HUES64 (cell line): Measurements from ENCODE around the gene MFAP4.

Experiments used
- H3K27ac ChIP-seq: 2 replicates; pipeline ENCODE4 v1.7.0; 2013; ENCODE audit warnings: low read depth, low read length, inconsistent platforms
- H3K27me3 ChIP-seq: 2 replicates; pipeline ENCODE4 v1.6.1; 2013; ENCODE audit warnings: mild to moderate bottlenecking, low read length; ENCODE audit not compliant: insufficient read depth
- H3K36me3 ChIP-seq: 2 replicates; pipeline ENCODE4 v1.6.1; 2013; ENCODE audit warnings: mild to moderate bottlenecking, low read length; ENCODE audit not compliant: insufficient read depth
- H3K4me1 ChIP-seq: 2 replicates; pipeline ENCODE4 v1.6.1; 2013; ENCODE audit warnings: mild to moderate bottlenecking, low read length, moderate library complexity; ENCODE audit not compliant: insufficient read depth
- H3K4me3 ChIP-seq: 2 replicates; pipeline ENCODE4 v1.5.1; 2013; ENCODE audit warnings: mild to moderate bottlenecking, low read length, moderate library complexity
- H3K9ac ChIP-seq: 2 replicates; pipeline ENCODE4 v1.6.1; 2013; ENCODE audit warnings: mild to moderate bottlenecking, low read depth, low read length
- H3K9me3 ChIP-seq: 2 replicates; pipeline ENCODE4 v1.6.1; 2013; ENCODE audit warnings: low read depth, low read length; ENCODE audit not compliant: insufficient read depth
- WGBS: fragments of 150-250, 120-280 bp; methylation state at CpG from one replicate; pipeline ENCODE4 v1.1.7; 2013; ENCODE audit warnings: missing lambda C conversion rate; 5-methylcytosine and 5-hydroxymethylcytosine counted together

The MFAP4 gene

GRCh38 chr17:19345067-19345460, 41.9 kb downstream of the MFAP4 start:
- Histone ChIP-seq H3K4me3 (no peak overlapping the region), H3K9ac (no peak overlapping the region), H3K36me3 (peaks cover 8% of the 10 kb centered on the region; the same call in 1 of the 2 replicates), H3K27ac (no peak overlapping the region), H3K9me3 (no peaks in the 10 kb centered on the region), H3K4me1 (peaks cover 4% of the 10 kb centered on the region; the same call in 1 of the 2 replicates), H3K27me3 (no peaks in the 10 kb centered on the region)
- WGBS, result 93% methylated on average over 7 of the region's 7 CpGs

GRCh38 chr17:19344311-19345066, 42.5 kb downstream of the MFAP4 start:
- peaks cover 7% of the 10 kb centered on the region for H3K4me1 ChIP-seq
- no peak overlapping the region for H3K9ac ChIP-seq
- peaks cover 8% of the 10 kb centered on the region; the same call in 1 of the 2 replicates for H3K36me3 ChIP-seq
- WGBS, result 96% methylated on average over 40 of the region's 40 CpGs
- no peak overlapping the region for H3K4me3 ChIP-seq
- H3K9me3 ChIP-seq, result no peaks in the 10 kb centered on the region
- no peak overlapping the region for H3K27ac ChIP-seq
- no peaks in the 10 kb centered on the region for H3K27me3 ChIP-seq

- no peaks in the 10 kb centered on the region for H3K9me3 ChIP-seq
- H3K4me3 ChIP-seq, result no peak overlapping the region
- H3K4me1 ChIP-seq, result peaks cover 14% of the 10 kb centered on the region
- no peak overlapping the region for H3K9ac ChIP-seq
- H3K27me3 ChIP-seq, result no peaks in the 10 kb centered on the region
- 91% methylated on average over 13 of the region's 13 CpGs for WGBS
- no peak overlapping the region for H3K27ac ChIP-seq
- peaks cover 8% of the 10 kb centered on the region; the same call in 1 of the 2 replicates for H3K36me3 ChIP-seq
Measured at GRCh38 chr17:19343671-19344151, 43.3 kb downstream of the MFAP4 start.

GRCh38 chr17:19343256-19343630, 43.7 kb downstream of the MFAP4 start:
- 95% methylated on average over 7 of the region's 7 CpGs for WGBS
- Histone ChIP-seq H3K9ac (no peak overlapping the region), H3K4me1 (peaks cover 19% of the 10 kb centered on the region), H3K27me3 (no peaks in the 10 kb centered on the region), H3K4me3 (no peak overlapping the region), H3K9me3 (no peaks in the 10 kb centered on the region), H3K27ac (no peak overlapping the region), H3K36me3 (peaks cover 8% of the 10 kb centered on the region; the same call in 1 of the 2 replicates)

GRCh38 chr17:19342611-19343255, 44.3 kb downstream of the MFAP4 start:
- no peak overlapping the region for H3K9ac ChIP-seq
- H3K27ac ChIP-seq, result no peak overlapping the region
- peaks cover 20% of the 10 kb centered on the region for H3K4me1 ChIP-seq
- no peaks in the 10 kb centered on the region for H3K9me3 ChIP-seq
- H3K4me3 ChIP-seq, result no peak overlapping the region
- no peaks in the 10 kb centered on the region for H3K27me3 ChIP-seq
- WGBS, result 93% methylated on average over 7 of the region's 7 CpGs
- H3K36me3 ChIP-seq, result peaks cover 8% of the 10 kb centered on the region; the same call in 1 of the 2 replicates

- Histone ChIP-seq H3K9ac (no peak overlapping the region), H3K4me1 (peaks cover 20% of the 10 kb centered on the region), H3K4me3 (no peak overlapping the region), H3K36me3 (peaks cover 6% of the 10 kb centered on the region; the same call in 1 of the 2 replicates), H3K27ac (no peak overlapping the region), H3K27me3 (no peaks in the 10 kb centered on the region), H3K9me3 (no peaks in the 10 kb centered on the region)
- WGBS, result 83% methylated on average over 20 of the region's 20 CpGs
Measured at GRCh38 chr17:19341641-19342610, 45.1 kb downstream of the MFAP4 start.

GRCh38 chr17:19341211-19341631, 45.8 kb downstream of the MFAP4 start:
- peaks cover 3% of the 10 kb centered on the region; the same call in 1 of the 2 replicates for H3K36me3 ChIP-seq
- H3K4me3 ChIP-seq, result no peak overlapping the region
- no peaks in the 10 kb centered on the region for H3K9me3 ChIP-seq
- no peak overlapping the region for H3K27ac ChIP-seq
- H3K9ac ChIP-seq, result no peak overlapping the region
- H3K4me1 ChIP-seq, result peaks cover 20% of the 10 kb centered on the region
- no peaks in the 10 kb centered on the region for H3K27me3 ChIP-seq
- 77% methylated on average over 7 of the region's 7 CpGs for WGBS

GRCh38 chr17:19339341-19339815, 47.6 kb downstream of the MFAP4 start:
- H3K27ac ChIP-seq, result peak overlapping the region; percentile 30; the same call in 1 of the 2 replicates
- 47% methylated on average over 2 of the region's 2 CpGs for WGBS
- H3K9ac ChIP-seq, result no peak overlapping the region

GRCh38 chr17:19338031-19338990, 48.7 kb downstream of the MFAP4 start:
- H3K27ac ChIP-seq, result no peak overlapping the region
- 0 out of 2 replicates have a peak, but pooled peaks cover 5% of the 10 kb centered on the region for H3K36me3 ChIP-seq
- H3K4me1 ChIP-seq, result peaks cover 20% of the 10 kb centered on the region
- H3K9me3 ChIP-seq, result no peaks in the 10 kb centered on the region
- H3K9ac ChIP-seq, result no peak overlapping the region
- 86% methylated on average over 7 of the region's 7 CpGs for WGBS
- no peak overlapping the region for H3K4me3 ChIP-seq
- no peaks in the 10 kb centered on the region for H3K27me3 ChIP-seq

More at GRCh38 chr17:19339341-19339815, 47.6 kb downstream of the MFAP4 start:
- H3K4me3 ChIP-seq, result no peak overlapping the region
- H3K36me3 ChIP-seq, result no peaks in the 10 kb centered on the region
- H3K27me3 ChIP-seq, result no peaks in the 10 kb centered on the region
- no peaks in the 10 kb centered on the region for H3K9me3 ChIP-seq
- H3K4me1 ChIP-seq, result peaks cover 20% of the 10 kb centered on the region

- 100% methylated on average over 1 of the region's 2 CpGs for WGBS
Measured at GRCh38 chr17:19337712-19338023, 49.3 kb downstream of the MFAP4 start.

More at GRCh38 chr17:19337712-19338023, 49.3 kb downstream of the MFAP4 start:
- Histone ChIP-seq H3K4me1 (peaks cover 20% of the 10 kb centered on the region), H3K4me3 (no peak overlapping the region), H3K36me3 (0 out of 2 replicates have a peak, but pooled peaks cover 5% of the 10 kb centered on the region), H3K27ac (no peak overlapping the region), H3K9me3 (no peaks in the 10 kb centered on the region), H3K27me3 (no peaks in the 10 kb centered on the region), H3K9ac (no peak overlapping the region)
